GM19468 (cell line): Measurements from ENCODE around the gene DES.

Source experiments
- ATAC-seq: cut with Tn5 transposase; IDR thresholded peaks from one replicate; pipeline ENCODE4 v1.9.1; 2021; ENCODE audit warnings: mild to moderate bottlenecking, moderate library complexity, moderate number of reproducible peaks; ENCODE audit not compliant: unreplicated experiment; ENCODE audit errors: extremely low read depth

DES gene

GRCh38 chr2:219449609-219450008, 31.4 kb downstream of the DES start:
- no peak for ATAC-seq

DNA sequence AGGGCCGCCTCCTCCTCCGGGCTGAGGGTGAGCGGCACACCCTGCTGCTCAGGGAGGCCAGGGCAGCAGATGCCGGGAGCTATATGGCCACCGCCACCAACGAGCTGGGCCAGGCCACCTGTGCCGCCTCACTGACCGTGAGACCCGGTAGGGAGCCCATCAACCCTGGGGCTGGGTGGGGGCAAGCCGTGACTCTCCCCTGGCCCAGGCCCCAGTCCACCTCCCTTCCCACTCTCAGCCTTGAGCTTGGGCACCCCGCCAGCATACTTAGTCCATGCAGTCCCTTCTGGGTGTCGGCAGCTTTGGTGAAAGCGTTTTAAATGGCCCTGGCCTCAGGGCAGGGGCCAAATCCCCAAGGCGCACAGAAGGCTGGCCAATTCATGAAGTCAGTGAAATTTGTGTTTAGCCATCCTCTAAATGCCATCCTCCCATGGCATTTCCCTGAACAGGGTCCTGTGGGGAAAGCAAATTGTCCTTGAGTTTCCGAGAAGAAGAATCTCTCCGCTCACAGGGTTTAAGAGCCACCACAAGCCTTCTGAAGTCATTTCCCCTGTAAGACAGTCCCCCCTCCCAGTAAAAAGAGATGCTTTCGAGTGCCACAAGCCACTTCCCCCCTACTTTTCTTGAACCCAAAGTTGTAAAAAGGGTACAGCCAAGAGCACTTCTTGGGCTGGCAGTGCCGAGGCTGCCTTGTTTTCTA, 33.6 kb downstream of the DES start:
- ATAC-seq, result no peak

GRCh38 chr2:219452361-219453317, 34.5 kb downstream of the DES start:
- ATAC-seq, result no peak

DNA sequence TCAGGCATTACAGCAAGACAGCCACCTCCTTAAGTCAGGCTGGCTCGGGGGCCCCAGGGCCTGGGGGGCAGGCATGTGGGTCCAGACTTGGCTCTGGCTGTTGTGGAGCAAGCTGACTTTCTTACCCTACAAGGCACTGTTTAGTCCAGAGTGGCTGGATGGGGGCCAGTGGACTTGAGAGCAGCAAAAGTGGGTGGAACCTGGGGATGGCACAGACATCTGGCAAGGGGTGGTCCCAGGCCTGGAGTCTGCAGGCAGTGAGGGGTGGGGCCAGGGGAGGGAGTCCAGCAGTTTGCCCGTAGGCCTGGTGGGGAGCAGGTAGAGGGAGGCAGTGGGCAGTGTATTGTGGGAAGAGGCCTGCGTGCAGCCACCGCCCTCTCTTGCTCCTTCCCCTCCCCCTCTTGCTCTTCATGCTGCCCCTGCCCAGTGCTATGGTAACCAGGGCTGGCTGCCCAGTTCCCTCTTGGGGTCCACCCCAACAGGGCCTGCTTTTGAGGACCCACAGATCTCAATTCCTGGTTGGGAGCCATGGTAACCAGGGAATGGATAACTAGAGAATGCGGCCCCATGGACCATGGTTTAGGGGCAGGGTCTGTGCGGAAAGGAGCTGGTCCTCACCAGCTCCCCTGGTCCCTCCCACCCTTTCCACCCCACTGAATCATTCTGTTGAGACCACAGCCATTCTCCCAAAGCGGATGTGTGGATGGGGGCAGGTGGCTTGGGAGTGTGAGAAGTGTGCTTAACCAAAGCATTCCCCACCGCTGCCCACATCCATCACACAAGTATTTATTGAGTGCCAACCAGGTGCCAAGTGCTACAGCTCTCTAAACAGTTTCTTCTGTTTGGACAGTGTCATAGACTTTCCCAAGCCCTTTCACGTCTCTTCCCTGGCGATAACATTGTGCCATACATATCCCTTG, 35.8 kb downstream of the DES start:
- ATAC-seq, result no peak

DNA sequence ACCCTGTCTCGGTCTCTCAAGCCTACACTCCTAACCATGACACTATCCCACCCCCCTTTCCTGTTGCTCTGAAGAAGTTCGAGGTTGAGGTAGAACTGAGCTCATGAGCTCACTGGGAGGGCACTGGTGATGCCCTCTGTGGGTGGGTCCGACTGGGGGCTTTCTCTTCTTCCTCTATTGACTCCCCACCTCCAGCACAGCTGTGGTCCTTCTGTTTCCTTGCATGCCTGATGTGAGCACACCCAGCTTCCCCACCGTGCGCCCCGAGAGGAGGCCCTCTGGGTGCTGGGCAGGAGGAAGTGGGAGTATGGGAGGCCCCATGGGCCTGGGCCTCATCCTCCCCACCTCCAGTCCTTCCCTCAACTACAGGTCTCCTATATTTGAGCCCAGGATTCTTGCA, 37.4 kb downstream of the DES start:
- ATAC-seq, result no peak

DNA sequence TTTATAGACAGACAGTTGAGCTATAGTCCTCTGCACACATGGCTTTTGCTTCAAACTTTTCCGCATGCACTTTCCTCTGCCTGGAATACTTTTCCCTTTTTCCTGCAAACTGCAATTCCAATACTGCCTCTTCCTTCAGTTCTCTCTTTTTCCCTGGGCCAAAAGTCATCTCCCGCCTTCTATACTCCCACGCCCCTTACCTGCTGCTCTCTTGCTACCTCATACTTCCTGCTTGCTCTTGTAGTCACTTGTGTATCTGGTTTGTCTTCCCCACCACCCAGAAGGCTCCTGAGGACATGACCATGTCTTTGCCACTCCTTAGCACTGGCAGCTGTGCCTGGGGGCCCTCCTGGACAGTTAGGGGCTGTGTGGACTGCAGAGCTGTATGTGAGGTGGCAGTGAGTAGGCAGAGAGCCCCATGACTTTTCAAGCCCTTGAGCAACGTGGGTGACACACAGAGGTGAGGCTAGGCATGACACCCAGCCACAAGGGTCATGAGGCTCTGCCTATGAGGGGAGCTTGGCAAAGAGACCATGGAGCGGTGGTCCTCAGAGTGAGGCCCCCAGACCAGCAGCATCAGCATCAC, 39.7 kb downstream of the DES start:
- peak; percentile 50 for ATAC-seq

DNA sequence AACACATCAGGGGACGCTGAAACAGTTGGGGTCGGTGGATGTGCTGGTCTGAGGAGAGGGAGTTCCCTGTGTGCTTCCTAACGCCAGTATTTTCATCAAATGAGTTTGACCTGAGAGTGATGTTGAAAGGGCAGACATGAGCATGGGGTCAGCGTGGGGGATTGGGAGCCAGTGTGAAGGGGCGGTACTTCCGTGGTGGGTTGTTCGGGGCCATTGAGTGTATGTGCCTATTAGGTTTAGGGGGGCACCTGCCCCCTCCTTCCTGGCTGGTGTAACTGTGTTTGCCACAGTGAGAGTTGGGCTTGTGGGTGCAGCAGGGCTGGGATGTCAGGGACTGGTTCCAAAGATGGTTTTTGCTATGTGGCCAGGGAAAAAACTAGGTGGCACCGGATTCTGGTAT, 40.8 kb downstream of the DES start:
- ATAC-seq, result no peak

DNA sequence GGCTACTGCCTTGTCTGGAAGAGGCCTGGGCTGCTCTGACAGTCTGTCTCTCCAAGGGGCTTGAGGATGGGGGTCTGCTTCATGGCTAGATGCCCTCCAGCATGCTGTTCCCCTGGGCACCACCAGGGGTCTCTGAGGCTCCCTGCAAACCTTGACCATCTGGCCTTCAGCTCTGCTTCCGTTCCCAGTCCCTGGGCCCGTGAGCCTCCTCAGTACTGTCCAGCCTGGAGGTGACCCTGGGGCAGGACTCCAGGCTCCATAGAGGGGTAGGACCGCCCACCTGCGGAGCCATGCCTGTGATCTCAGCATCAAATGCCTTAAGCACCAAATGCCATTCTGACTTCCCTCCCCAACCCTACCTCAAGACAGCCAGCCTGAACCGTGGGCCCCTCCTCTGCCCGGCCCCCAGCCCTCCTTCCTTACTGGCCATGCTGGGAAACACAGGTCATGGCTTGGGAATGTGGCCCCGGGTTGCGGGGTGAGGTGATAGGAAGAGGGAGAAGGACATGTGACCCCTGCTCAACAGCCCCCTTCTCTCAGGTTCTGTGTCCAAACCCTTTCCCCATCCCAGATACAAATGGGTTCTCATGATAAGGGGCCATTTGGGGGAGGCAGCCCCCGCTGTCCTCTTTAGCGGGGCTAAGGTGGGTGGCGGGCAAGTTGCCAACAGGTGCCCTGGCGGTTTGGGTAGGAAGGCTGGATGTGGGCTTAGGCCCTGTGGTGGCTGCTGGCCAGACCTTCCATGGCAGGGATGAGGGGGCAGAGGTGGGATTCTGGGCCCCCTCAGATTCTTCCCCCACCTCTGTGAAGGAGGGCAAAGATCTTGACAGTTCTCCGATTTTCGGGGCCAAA, 41.5 kb downstream of the DES start:
- ATAC-seq, result peak; percentile 70

- ATAC-seq, result no peak
Measured at GRCh38 chr2:219460424-219460926, 42.3 kb downstream of the DES start.

DNA sequence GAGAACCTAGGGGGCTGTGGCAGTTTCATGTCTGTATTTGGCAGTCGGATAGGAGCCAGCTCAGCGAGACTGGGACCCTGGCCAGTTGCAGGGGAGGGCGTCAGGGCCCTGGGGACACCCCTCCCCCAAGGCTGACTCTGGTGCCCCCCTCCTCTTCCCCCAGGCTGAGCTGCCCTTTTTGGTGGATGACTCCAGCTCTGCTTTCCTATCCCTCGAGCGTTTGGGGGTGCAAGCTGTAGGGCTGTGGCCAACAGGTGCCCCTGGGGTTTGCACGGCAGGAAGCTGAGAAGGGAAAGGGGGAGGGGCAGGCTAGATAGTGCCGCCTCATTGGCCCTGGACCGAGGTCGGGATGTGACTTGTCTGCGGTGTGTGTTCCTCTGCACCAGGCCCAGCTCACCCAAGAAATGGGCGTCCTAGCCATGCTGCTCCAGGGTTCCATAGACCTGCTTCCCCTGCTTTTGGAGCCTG, 42.9 kb downstream of the DES start:
- no peak for ATAC-seq

DNA sequence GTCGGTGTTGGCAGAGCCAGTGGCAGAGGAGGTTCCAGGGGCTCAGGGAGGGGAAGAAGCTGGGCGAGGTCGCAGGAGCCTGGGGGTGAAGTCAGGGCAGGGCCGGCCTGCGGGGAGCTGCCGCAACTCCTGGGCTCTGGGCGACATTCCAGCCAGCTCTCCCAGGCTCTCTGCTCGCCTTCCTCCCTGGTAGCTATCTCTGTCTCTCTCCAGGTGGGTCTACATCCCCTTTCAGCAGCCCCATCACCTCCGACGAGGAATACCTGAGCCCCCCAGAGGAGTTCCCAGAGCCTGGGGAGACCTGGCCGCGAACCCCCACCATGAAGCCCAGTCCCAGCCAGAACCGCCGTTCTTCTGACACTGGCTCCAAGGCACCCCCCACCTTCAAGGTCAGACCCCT, 43.5 kb downstream of the DES start:
- no peak for ATAC-seq

DNA sequence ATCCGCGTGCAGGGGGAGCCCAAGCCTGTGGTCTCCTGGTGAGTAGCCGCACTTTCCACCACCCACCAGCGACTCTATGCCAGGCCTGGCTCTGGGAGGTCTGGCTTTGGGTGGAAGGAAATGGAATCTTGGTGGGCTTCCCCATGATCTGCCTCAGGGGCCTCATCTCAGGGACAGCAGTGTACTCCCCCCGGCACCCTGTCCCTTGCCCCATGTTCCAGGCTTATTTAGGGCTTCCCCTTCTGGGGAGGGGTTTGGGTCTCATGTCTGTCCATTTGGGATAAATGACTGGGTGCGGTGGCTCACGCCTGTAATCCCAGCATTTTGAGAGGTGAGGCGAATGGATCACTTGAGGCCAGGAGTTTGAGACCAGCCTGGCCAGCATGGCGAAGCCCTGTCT, 44.2 kb downstream of the DES start:
- ATAC-seq, result no peak

GRCh38 chr2:219464286-219465032, 46.3 kb downstream of the DES start:
- ATAC-seq, result no peak

- ATAC-seq, result no peak
Measured at GRCh38 chr2:219465659-219466561, 47.7 kb downstream of the DES start.

DNA sequence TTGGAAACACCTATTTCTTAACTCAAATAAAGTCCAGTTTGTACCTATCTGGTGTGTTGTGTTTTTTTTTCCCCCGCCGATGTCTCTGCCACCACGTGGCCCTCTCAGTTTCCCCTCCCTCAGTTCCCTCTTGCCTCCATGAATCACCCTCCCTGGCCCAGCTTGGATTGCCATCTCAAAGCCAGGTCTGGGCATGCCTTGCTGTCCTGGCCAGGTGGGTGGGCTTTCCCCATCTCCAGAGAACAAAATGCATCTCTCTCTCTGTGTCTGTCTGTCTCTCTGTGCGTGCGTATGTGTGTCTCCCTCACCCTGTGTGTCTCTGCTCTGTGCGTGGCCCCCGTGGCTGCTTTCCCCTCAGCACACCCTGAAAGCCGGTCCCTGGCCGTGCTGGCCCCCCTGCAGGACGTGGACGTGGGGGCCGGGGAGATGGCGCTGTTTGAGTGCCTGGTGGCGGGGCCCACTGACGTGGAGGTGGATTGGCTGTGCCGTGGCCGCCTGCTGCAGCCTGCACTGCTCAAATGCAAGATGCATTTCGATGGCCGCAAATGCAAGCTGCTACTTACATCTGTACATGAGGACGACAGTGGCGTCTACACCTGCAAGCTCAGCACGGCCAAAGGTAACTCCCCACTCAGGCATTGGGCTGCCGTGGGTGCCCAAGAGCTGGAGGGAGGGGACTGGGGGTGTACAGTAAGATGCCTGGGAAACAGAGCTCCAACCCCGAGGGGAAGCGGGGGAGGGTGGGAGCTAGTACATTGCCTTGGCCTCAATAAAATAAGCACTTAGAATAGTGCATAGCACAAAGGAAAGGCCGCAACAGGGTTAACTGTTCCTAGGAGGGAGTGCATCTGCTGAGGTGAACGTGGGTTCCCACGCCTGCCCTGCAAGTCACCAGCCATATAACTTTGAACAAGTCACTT, 48.9 kb downstream of the DES start:
- ATAC-seq, result no peak

- ATAC-seq, result no peak
Measured at GRCh38 chr2:219467736-219468075, 49.5 kb downstream of the DES start.
